EL (cell line): ENCODE measurements around the gene SLC16A5.
A peak's percentile ranks its signal among the peaks of the same experiment; 100 is the strongest.
"Not testable (repeated sequence)": the region's sequence is repeated elsewhere in the genome, so short reads cannot be mapped to it uniquely, and the experiment has no call there.

Experiments used
- DNase-seq: peaks from one replicate; pipeline ENCODE4 v3.0.0-alpha.2; 2016

Gene SLC16A5

DNA sequence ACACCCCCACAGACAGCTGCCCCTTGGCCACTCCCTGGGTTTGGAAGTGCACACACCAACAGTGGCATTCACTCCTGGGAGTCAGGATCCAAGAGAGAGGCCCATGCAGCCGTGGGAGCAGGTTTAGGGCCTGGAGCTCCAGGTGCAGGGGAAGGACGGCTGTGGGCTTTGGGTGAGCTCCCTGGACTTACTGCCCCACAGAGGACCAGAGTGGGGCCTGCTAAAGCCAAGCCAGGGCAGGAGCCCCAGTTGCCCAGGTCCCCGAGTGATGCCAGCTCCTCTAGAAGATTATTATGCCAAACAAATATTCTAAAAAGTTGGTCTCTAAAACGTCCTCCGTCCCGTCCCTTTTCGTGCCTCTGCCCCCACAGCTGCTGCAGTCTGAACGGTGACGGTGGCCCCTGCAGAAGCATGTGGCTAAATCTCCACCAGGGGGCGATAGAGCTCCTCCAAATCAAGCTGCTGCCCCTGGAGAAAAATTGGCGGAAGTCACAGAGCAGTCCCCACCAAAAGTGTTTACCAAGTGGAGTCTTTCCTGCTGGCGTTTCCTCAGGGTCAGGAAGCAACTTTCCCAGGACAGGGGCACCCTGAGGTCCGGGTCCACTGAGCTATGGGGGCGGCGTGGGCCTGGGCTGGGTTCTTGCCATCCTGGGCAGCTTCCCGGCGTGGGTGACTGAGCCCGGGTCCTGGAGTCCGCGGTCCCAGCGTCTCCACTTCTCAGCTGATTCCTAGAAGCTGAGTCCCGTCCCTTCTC lies 26.2 kb downstream of the SLC16A5 start:
- peak; percentile 91 for DNase-seq

DNA sequence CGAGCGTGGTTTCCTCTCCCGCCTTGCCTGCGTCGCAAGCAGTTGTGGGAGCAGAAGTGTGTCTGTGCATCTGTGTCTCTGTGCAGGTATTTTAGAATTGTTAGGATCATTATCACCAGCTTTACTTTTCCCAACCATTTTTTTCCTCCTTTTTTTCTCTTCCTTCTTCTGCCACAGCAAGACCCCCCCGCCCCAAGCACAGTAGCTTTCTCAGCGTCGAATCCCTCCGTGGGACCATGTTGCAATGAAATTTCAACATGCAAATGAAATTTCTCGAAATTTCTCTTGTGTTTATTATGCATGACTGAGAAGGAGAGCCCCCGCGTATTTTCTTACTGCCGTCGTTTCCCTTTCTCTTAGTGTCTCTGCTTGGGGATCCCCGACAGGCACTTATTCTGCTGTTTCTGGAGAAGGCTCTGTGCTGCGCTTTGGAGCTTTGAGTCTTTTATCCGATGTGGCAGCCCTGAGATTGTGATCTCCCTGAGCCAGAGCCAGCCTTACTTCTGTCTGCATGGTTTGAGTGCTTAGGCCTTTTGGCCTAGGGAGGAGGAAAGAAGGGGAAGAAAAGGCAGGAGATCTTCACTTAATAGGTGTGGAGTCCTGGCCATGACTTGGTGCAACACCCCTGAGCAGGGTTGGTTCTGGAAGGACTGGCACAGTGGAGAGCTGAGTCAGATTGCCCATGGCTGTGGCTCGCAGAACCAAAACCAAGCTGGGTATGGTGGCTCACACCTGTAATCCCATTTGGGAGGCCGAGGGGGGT lies 27.0 kb downstream of the SLC16A5 start:
- no peak for DNase-seq

GRCh38 chr17:75115555-75115954 lies 27.8 kb downstream of the SLC16A5 start:
- no peak for DNase-seq

GRCh38 chr17:75116737-75117136 lies 29.0 kb downstream of the SLC16A5 start:
- no peak for DNase-seq

DNA sequence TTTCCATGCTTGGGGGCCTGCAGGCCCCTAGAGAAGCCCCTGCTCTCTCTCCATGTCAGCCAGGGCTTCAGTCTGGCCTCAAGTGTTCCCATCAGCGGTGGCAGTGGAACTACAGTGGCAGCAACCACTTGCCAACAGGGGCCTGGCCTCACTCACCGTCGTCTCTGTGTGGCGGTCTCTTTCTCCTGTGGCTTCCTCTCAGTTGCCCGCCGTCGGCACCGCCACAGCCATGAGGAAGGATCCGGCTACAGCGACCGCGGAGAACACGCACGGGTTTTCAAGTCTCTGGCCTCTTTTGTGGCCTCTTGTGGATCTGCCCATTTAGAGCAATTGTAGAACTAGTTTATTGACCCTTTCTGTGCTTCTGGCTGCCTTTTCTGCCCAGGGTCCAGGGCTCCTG lies 30.6 kb downstream of the SLC16A5 start:
- DNase-seq = no peak

DNA sequence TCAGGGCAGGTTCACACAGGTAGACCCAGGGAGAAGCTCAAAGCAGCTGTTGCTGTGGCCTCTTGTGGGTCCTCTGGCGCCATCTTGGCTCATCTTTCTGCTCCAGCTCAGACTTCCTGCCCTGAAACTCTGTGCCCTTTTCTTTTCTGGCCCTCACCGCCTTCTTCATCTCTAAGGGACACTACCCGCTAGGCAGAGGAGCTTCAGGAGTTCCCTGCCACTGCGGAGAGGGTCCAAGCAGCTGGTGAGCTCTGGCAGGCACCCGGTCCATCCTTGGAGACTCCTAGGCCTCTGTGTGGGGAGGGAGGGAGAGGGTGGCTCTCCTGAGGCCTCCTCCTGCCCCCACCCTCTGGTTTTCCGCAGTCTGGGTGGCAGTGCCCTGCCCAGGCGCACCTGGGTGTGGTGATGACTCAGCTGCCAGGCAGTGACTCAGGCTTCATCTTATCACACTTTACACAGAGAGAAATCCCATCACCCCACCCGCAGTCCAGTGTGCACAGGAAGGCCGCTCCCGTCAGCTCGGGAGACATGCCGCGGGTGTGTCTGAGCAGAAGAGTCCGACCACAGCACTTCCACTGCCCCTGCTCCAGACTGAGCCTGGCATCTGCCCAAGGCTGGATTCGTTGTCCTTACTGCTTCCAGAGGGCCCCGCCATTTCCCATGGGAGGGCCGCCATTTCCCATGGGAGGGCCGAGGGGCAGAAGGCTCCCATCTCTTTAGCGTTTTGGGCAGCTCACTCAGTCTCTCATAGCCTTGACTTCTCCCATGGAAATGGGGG lies 36.5 kb downstream of the SLC16A5 start:
- DNase-seq = peak; percentile 33

GRCh38 chr17:75124819-75125162 lies 37.0 kb downstream of the SLC16A5 start:
- no peak for DNase-seq

GRCh38 chr17:75125984-75126383 lies 38.2 kb downstream of the SLC16A5 start:
- DNase-seq = no peak

GRCh38 chr17:75126954-75127353 lies 39.2 kb downstream of the SLC16A5 start:
- no peak for DNase-seq

GRCh38 chr17:75127936-75128335 lies 40.2 kb downstream of the SLC16A5 start:
- not testable (repeated sequence) for DNase-seq

DNA sequence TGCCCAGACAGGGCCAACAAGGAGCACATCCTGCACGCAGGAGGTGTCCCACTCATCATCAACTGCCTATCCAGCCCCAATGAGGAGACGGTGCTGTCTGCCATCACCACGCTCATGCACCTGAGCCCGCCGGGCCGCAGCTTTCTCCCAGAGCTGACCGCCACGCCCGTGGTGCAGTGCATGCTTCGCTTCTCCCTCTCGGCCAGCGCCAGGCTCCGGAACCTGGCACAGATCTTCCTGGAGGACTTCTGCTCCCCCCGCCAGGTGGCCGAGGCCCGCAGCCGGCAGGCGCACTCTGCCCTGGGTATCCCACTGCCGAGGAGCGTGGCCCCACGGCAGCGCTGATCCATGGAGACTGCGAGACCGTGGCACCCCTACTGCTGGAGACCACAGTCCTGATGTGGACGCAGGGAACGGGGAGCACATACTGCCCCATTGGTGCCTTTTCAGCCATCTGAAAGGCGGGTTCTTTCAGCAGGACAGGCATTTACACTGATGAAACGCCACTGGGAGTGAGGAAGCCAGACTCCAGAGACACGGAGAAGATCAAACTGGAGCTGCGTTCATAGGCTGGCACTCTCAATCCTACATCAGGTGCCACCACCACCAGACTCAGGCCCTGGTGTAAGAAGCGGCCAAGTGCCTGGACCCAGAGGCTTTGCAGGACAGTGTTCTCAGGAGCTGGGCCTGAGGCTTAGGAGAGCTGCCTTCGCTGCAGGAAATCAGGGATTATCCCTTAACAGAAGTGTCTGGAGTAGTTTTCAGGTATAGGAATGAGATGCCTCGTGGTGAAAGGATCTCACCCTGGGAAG lies 41.1 kb downstream of the SLC16A5 start:
- no peak for DNase-seq

DNA sequence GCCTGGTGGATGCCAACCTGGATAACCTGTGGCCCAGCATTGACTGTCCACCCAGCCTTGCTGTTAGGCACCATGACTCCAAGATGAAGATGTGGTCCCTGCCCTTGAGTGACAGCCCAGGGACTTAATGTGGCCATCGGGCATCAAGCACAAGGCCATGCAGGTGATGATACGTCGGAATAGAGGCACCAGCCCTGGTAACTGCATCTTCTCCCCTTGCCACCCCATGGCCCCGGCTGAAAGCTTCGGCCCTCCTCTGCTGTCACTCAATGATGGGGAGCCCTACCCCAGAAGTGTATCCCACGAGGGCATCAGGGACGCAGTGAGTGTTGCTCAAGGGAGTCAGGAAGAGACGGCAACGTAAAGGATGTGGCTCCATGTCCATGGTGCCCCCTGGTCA lies 41.8 kb downstream of the SLC16A5 start:
- DNase-seq = no peak

DNA sequence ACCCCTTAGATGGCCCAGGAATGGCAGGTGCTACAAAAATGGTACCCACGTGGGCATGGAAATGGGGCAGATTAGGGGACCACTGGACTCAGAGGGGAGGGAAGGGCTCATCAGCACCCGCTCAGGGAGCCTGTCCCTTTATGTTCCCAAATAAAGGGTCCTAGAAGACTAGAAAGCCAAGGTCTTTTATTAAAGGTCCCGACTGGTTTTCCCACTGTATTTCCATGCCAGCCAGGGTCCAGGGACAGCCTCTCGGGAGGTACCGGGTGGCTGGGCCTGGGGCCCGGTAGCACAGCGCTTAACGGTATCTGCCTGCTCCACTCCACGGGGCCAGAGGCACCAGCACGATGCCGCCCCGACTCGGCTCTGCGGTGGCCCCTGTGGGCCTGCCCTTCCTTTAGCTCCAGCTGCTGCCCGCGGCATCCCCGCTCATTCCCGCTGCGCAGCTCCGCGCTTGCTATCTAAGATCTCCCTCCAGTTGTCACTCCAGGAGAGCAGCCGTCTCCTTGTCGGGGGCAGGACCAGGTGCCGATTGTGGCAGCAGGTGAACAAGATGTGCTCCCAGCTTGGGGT lies 42.4 kb downstream of the SLC16A5 start:
- DNase-seq = no peak

DNA sequence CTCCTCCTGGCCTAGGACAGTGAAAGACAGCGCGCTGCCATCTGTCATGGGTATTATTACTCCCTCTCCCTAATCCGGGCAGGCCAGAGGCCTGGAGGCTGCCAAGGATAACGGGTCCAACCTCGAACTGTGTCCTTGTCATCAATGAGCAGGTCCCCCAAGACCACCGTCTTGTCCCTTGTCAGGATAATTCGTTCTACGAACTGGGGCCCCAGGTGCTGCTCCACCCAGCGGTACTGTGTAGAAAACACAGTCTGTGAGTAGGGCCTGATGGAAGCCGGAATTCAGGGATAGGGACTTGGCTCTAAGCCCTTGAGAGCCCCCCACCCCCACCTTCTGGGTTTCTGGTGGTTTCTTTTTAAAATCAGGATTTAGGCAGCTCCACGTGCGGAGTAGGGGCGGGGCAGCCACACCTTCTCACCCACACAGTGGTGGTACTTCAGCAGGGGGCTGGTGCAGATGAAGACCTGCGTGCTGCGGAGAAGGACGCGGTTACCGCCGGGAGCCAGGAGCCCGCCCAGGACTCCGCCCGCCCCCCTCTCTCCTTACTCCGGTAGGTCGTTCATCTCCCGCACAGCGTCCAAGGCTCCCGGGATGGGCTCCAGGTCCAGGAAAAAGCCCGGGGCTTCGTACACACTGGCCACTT lies 43.0 kb downstream of the SLC16A5 start:
- DNase-seq = peak; percentile 71

DNA sequence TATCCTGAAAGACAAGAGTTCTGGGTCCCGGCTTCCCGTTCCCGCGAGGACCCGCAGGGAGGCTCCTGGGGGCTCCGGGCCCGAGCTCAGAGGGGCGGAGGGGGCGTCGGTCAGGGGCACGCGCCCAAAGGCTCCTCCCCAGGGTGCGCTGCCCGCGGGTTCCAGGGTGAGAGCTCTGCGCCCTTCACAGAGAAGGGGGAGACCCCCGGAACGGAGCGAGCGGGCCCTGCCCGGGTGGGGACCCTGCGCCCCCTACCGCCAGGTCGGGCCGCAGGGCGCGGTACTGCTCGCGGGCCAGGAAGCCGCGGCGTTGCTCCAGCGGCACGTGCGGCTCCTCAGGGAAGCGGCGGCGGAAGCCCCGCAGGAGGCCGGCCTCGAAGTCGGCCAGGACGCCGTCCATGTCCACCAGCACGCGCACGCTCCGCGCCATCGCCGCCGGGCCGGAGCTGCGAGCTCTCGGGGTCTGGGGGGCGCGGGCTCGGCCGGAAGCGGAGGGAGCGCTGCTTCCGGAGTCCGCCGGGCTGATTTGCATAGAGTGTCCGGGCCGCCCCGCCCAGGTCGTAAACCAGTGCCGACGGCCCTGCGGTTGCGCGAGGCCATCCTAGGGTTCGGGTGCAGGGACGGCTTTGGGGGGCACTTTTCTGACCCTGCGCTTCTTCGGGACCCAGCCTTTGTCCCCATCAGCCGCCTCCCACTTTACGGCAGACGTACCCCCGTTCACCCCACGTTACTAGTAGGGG lies 43.7 kb downstream of the SLC16A5 start, which contains the start of gene NT5C:
NT5C (minus strand) TSS at position 465 of the 740 bp plus-strand sequence; CDS start at position 430, 35 bp downstream.
- peak; percentile 86 for DNase-seq

GRCh38 chr17:75132018-75133000 lies 44.6 kb downstream of the SLC16A5 start:
- not testable (repeated sequence) for DNase-seq

DNA sequence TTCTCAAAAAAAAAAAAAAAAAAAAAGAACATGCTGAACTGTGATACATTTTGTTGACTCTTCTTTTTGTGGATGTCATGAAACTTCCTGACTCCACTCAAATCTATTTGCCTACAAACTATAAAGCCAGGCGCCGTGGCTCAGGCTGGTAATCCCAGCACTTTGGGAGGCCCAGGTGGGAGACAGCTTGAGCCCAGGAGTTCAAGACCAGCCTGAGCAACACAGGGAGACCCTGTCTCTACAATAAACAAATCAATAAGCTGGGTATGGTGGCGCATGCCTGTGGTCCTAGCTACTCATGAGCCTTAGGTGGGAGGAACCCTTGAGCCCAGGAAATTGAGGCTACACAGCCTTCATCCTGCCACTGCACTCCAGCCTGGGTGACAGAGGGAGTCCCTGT lies 45.2 kb downstream of the SLC16A5 start:
- no peak for DNase-seq

DNA sequence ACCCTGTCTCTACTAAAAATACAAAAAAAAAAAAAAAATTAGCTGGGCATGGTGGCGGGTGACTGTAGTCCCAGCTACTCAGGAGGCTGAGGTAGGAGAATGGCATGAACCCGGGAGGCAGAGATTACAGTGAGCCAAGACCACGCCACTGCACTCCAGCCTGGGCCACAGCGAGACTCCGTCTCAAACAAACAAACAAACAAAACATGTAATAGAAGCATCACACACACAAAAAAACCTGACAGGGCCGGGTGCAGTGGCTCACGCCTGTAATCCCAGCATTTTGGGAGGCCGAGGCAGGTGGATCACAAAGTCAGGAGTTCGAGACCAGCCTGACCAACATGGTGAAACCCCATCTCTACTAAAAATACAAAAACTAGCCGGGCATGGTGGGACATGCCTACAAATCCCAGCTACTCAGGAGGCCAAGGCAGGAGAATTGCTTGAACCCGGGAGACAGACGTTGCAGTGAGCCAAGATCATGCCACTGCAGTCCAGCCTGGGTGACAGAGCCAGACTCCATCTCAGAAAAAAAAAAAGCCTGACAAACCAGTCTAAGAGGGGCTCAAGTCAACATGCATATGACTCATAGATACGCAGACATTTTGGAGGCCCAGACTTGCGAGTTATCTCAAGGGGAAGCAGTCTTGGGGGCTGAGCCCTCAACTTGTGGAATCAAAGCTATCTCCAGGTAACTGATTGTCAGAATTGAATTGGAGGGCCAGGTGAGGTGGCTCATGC lies 46.0 kb downstream of the SLC16A5 start:
- DNase-seq = not testable (repeated sequence)

- no peak for DNase-seq
Observed at GRCh38 chr17:75135452-75135851, 47.7 kb downstream of the SLC16A5 start.
